Activated CD8-positive, alpha-beta T cell treated with anti-CD3 and anti-CD28 coated beads for 36 hours (primary cell): Measurements from ENCODE around the gene C14orf180. TPM values are rescaled to one million over a fixed set of nuclear protein-coding genes. Genes with fewer than 3 reads are reported as not detected.

Experiments used
- ATAC-seq: fragments of 200-7000 bp; cut with Tn5 transposase; one replicate; pipeline ENCODE4 v1.10.0; 2021; ENCODE audit warnings: mild to moderate bottlenecking, moderate library complexity
- CTCF ChIA-PET: fragments of 350-600 bp; sonication (Branson Sonifier 250); formaldehyde crosslinking; loops from one replicate; lab custom pipeline; 2021; ENCODE audit warnings: antibody characterized with exemption; lab: Charles Lee
- POLR2A ChIA-PET: fragments of 350-600 bp; sonication (Branson Sonifier 250); formaldehyde crosslinking; loops from one replicate; lab custom pipeline; 2021; ENCODE audit warnings: antibody characterized with exemption; lab: Charles Lee
- DNase-seq: peaks from one replicate; pipeline ENCODE4 v3.0.0-alpha.2; 2020
- H3K27ac Mint-ChIP-seq: one replicate; pipeline ENCODE4 v1.8.0; 2021; ENCODE audit warnings: mild to moderate bottlenecking, mixed read lengths
- H3K27me3 Mint-ChIP-seq: one replicate; pipeline ENCODE4 v1.8.0; 2021; ENCODE audit warnings: mixed read lengths
- H3K36me3 Mint-ChIP-seq: one replicate; pipeline ENCODE4 v1.8.0; 2021; ENCODE audit warnings: low read depth, mixed read lengths
- H3K4me1 Mint-ChIP-seq: one replicate; pipeline ENCODE4 v1.8.0; 2021; ENCODE audit warnings: low read depth, mixed read lengths
- H3K4me3 Mint-ChIP-seq: one replicate; pipeline ENCODE4 v1.8.0; 2021; ENCODE audit warnings: mild to moderate bottlenecking, moderate library complexity, mixed read lengths
- H3K9me3 Mint-ChIP-seq: one replicate; pipeline ENCODE4 v1.8.0; 2021; ENCODE audit warnings: mixed read lengths
- CTCF ChIP-seq: fragments of 200-600 bp; IDR thresholded peaks from one replicate; pipeline ENCODE4 v1.8.0; 2022; ENCODE audit warnings: antibody characterized with exemption, mild to moderate bottlenecking
- intact Hi-C: fragments of 100-400 bp; cut with micrococcal nuclease; formaldehyde crosslinking; loops from one replicate; pipeline ENCODE4 v1.10.0; 2022
- total RNA-seq, 2 experiments: library from RNA; stranded (reverse); gene quantifications; one replicate each; pipeline ENCODE4 v1.2.3, GENCODE V29; 2021

The C14orf180 gene
- total RNA-seq, 2 experiments from 2014 or later: not detected

- peaks cover 6% of the 10 kb centered on the region for H3K27me3 Mint-ChIP-seq
- ChIA-PET POLR2A (no interaction called here), CTCF (no interaction called here)
- intact Hi-C loops: no loop called here
- DNase-seq (no peak), ATAC-seq (no peak)
- no peaks in the 10 kb centered on the region for H3K4me1 Mint-ChIP-seq
- H3K9me3 Mint-ChIP-seq: peaks cover 2% of the 10 kb centered on the region
- H3K27ac Mint-ChIP-seq: no peak overlapping the region
- H3K4me3 Mint-ChIP-seq: no peak overlapping the region
- TF ChIP-seq CTCF: no peak
- no peaks in the 10 kb centered on the region for H3K36me3 Mint-ChIP-seq
Observed at GRCh38 chr14:104536942-104537612, 42.5 kb upstream of the C14orf180 start.

- H3K27ac Mint-ChIP-seq: no peak overlapping the region
- CTCF ChIA-PET: no interaction called here
- no peak overlapping the region for H3K4me3 Mint-ChIP-seq
- H3K4me1 Mint-ChIP-seq: no peaks in the 10 kb centered on the region
- TF ChIP-seq CTCF: no peak
- no peaks in the 10 kb centered on the region for H3K36me3 Mint-ChIP-seq
- peaks cover 2% of the 10 kb centered on the region for H3K9me3 Mint-ChIP-seq
- POLR2A ChIA-PET: no interaction called here
- peaks cover 3% of the 10 kb centered on the region for H3K27me3 Mint-ChIP-seq
- ATAC-seq: no peak
- no peak for DNase-seq
- intact Hi-C loops: no loop called here
Observed at GRCh38 chr14:104537613-104537988, 42.0 kb upstream of the C14orf180 start.

- no peak overlapping the region for H3K27ac Mint-ChIP-seq
- no peaks in the 10 kb centered on the region for H3K4me1 Mint-ChIP-seq
- CTCF ChIA-PET: no interaction called here
- H3K36me3 Mint-ChIP-seq: no peaks in the 10 kb centered on the region
- no peak for TF ChIP-seq CTCF
- no peak for ATAC-seq
- H3K4me3 Mint-ChIP-seq: no peak overlapping the region
- POLR2A ChIA-PET: no interaction called here
- no peaks in the 10 kb centered on the region for H3K9me3 Mint-ChIP-seq
- H3K27me3 Mint-ChIP-seq: peaks cover 10% of the 10 kb centered on the region
- intact Hi-C loops: no loop called here
- no peak for DNase-seq
Observed at GRCh38 chr14:104541905-104542465, 37.6 kb upstream of the C14orf180 start.

- no peaks in the 10 kb centered on the region for H3K36me3 Mint-ChIP-seq
- TF ChIP-seq CTCF: no peak
- no peaks in the 10 kb centered on the region for H3K9me3 Mint-ChIP-seq
- intact Hi-C loops: no loop called here
- DNase-seq (no peak), ATAC-seq (no peak)
- peaks cover 12% of the 10 kb centered on the region for H3K27me3 Mint-ChIP-seq
- no peak overlapping the region for H3K27ac Mint-ChIP-seq
- ChIA-PET POLR2A (interaction anchor here (0.7 kb wide), 1 partner anchor 12 kb away, joined by 3 read pairs; no protein-coding TSS in a partner anchor), CTCF (no interaction called here)
- H3K4me1 Mint-ChIP-seq: no peaks in the 10 kb centered on the region
- H3K4me3 Mint-ChIP-seq: no peak overlapping the region
Observed at GRCh38 chr14:104542871-104543830, 36.4 kb upstream of the C14orf180 start.
